H1 (cell line): ENCODE data around the gene ITGA8. TPM values are rescaled to one million over a fixed set of nuclear protein-coding genes. Genes with fewer than 3 reads are reported as not detected.

Source experiments
- ATF2 ChIP-seq: IDR thresholded peaks from 2 replicates; pipeline ENCODE4 v1.6.1; 2012; ENCODE audit warnings: low read length, inconsistent platforms
- JUND ChIP-seq: IDR thresholded peaks from 2 replicates; pipeline ENCODE4 v1.6.1; 2011; ENCODE audit warnings: mild to moderate bottlenecking, improper control_type of control experiment, low read length
- SP2 ChIP-seq: IDR thresholded peaks from 2 replicates; pipeline ENCODE4 v1.6.1; 2012; ENCODE audit warnings: mild to moderate bottlenecking, low read length, inconsistent platforms
- TAF7 ChIP-seq: optimal IDR thresholded peaks from 2 replicates; pipeline ENCODE3; 2011; ENCODE audit warnings: low read depth, mild to moderate bottlenecking, inconsistent platforms, low read length, moderate library complexity, borderline replicate concordance
- polyA plus RNA-seq, 7 experiments: library from polyadenylated mRNA; depleted of rRNA in 3 of 7; stranded (reverse) in 5 of 7; unstranded in 2 of 7; fragments of >200 nt in 5 of 7; fragments of 200-250 nt in 2 of 7; gene quantifications; 1 replicate in 5 of 7; 2 replicates in 1 of 7; 4 replicates in 1 of 7; pipeline versions ENCODE4 v1.2.1 to v1.2.3, GENCODE V29; 2011 to 2013; ENCODE audit warnings: missing spikeins in 2 of 7, mixed read lengths in 2 of 7
- total RNA-seq: library from RNA; stranded (reverse); fragmentation: NEBNext Ultra II Directional; extraction: Animal tissue kit (Norgen Biotek cat#: 25700); gene quantifications from 2 replicates; pipeline ENCODE4 v1.2.1, GENCODE V29; 2021

Gene ITGA8
- total and polyA plus RNA-seq, 2 of the 8 experiments (the other 6 are each of a cell fraction or from before 2014, with no cell fraction given): not detected

- TF ChIP-seq SP2 (no peak), JUND (no peak), ATF2 (no peak), TAF7 (no peak)
Measured at GRCh38 chr10:15540727-15541126, 179.0 kb downstream of the ITGA8 start (continued).
